ENCODE data around the gene L3MBTL3.
A peak's percentile ranks its signal among the peaks of the same experiment; 100 is the strongest.

Gene L3MBTL3

GRCh38 chr6:130118236-130118635 is 99.9 kb downstream of the L3MBTL3 start:
- no peak for TF ChIP-seq CTCF (conservative IDR thresholded peaks at IDR 0.05; ENCODE audit: low read depth, low read length)
- H3K4me3 ChIP-seq (ENCODE audit: low read depth, low read length): no peak overlapping the region
- DNase-seq (ENCODE audit: low read depth): no peak

- no peak overlapping the region for H3K4me3 ChIP-seq (ENCODE audit: low read depth, low read length)
- no peak for DNase-seq (ENCODE audit: low read depth)
- no peak for TF ChIP-seq CTCF (conservative IDR thresholded peaks at IDR 0.05; ENCODE audit: low read depth, low read length)
Observed at GRCh38 chr6:130119211-130119610, 100.8 kb downstream of the L3MBTL3 start.

- no peak for DNase-seq (ENCODE audit: low read depth)
- TF ChIP-seq CTCF (conservative IDR thresholded peaks at IDR 0.05; ENCODE audit: low read depth, low read length): no peak
- H3K4me3 ChIP-seq (ENCODE audit: low read depth, low read length): no peak overlapping the region
Observed at GRCh38 chr6:130120731-130121130, 102.3 kb downstream of the L3MBTL3 start.

DNA sequence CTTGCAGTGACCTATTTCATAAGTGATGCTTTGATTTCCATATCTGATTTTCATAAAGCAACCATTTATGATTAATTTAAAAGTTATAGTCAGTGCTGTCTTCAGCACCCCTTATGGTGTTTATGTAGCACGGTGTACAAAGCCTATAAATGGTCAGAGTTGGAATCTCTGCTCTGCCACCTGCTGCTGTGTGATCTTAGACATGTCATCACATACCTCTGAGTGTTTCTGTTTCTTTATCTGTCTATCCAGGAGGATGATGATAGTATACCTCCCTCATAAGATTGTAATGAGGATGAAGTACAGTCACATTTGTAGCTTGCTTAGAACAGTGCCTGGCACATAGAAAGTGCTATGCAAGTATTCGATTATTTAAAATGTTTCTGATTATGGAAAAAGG is 103.9 kb downstream of the L3MBTL3 start:
- DNase-seq (ENCODE audit: low read depth): no peak
- TF ChIP-seq CTCF (conservative IDR thresholded peaks at IDR 0.05; ENCODE audit: low read depth, low read length): no peak
- no peak overlapping the region for H3K4me3 ChIP-seq (ENCODE audit: low read depth, low read length)

GRCh38 chr6:130127195-130127594 is 108.8 kb downstream of the L3MBTL3 start:
- no peak for TF ChIP-seq CTCF (conservative IDR thresholded peaks at IDR 0.05; ENCODE audit: low read depth, low read length)
- no peak for DNase-seq (ENCODE audit: low read depth)
- H3K4me3 ChIP-seq (ENCODE audit: low read depth, low read length): no peak overlapping the region

DNA sequence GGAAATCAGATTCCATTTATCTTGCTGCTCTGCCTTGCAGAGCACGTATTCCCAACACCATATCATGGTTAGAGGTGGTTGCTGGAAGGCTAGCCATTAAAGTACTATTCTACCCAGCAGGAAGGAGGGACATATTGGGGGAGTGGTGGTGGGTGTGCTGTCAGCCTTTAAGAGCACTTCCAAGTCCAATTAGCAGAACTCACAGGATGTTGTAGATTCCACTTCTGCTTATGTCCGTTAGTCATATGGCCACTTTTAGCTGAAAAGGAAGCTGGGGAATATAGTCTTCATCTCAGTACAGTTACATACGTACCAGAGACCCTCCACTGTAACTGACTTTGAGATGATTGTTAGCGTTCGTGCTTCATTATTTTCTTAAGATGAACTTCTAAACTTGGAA is 109.9 kb downstream of the L3MBTL3 start:
- TF ChIP-seq CTCF (conservative IDR thresholded peaks at IDR 0.05; ENCODE audit: low read depth, low read length): no peak
- DNase-seq (ENCODE audit: low read depth): no peak
- H3K4me3 ChIP-seq (ENCODE audit: low read depth, low read length): no peak overlapping the region

GRCh38 chr6:130129762-130130246 is 111.4 kb downstream of the L3MBTL3 start:
- DNase-seq (ENCODE audit: low read depth): peak; percentile 35
- no peak overlapping the region for H3K4me3 ChIP-seq (ENCODE audit: low read depth, low read length)
- TF ChIP-seq CTCF (conservative IDR thresholded peaks at IDR 0.05; ENCODE audit: low read depth, low read length): no peak
